ENCODE measurements around the gene PRKCA. TPM values are rescaled to one million over a fixed set of nuclear protein-coding genes. Genes with fewer than 3 reads are reported as not detected.

The PRKCA gene
- total and polyA plus RNA-seq, 9 of the 15 experiments (the other 6 are each of a cell fraction or from before 2014, with no cell fraction given) = 3.2 to 33.0 (median 17.8) TPM

- ChIA-PET POLR2A (interaction anchor here (1.0 kb wide), 1 partner anchor 13 kb away, joined by 3 read pairs; no protein-coding TSS in a partner anchor), CTCF (ENCODE audit: low intra/inter-chr PET ratio) (no interaction called here)
- H3K36me3 ChIP-seq (ENCODE audit: control insufficient read depth, insufficient read depth, low read length) = no peaks in the 10 kb centered on the region
- peaks cover 1 to 4% of the 10 kb centered on the region in 2 experiments; a peak in 3 of 5 replicates for H3K4me1 ChIP-seq (replicated peaks in 1 of 2; ENCODE audit: control insufficient read depth in 2 of 2, insufficient read depth in 2 of 2, low read length in 2 of 2)
- BruUV-seq (replicated peaks) = no TSS peak
- in situ Hi-C loops (cut with MboI) = no loop called here
- H3K4me3 ChIP-seq = no peak overlapping the region
- no peak for ATAC-seq
- H2AFZ ChIP-seq (ENCODE audit: low read depth, low read length) = no peak overlapping the region
- H3K79me2 ChIP-seq (ENCODE audit: control insufficient read depth, insufficient read depth, low read length) = peaks cover 20% of the 10 kb centered on the region
- intact Hi-C loops (cut with micrococcal nuclease) = no loop called here
- H3K9me1 ChIP-seq (ENCODE audit: control insufficient read depth, insufficient read depth, low read length) = no peaks in the 10 kb centered on the region
- no peak overlapping the region for H3K9ac ChIP-seq (ENCODE audit: insufficient read depth in 1 of 2, low read depth in 2 of 2, low read length in 2 of 2)
- TF ChIP-seq SPI1 (IDR thresholded peaks at IDR 0.05; ENCODE audit: borderline replicate concordance, low read depth, low read length) (peak; percentile 60; the same call in 1 of the 2 replicates), POLR2H (tag; IDR thresholded peaks at IDR 0.05; ENCODE audit: low read depth) (no peak)
- H3K27ac ChIP-seq (ENCODE audit: extremely low read depth, low read depth, low read length) = no peak overlapping the region
- no peak for DNase-seq (ENCODE audit: extremely low read depth in 1 of 4, low spot score in 3 of 4)
- no peaks in the 10 kb centered on the region for H3K27me3 ChIP-seq (ENCODE audit: control insufficient read depth in 2 of 2, insufficient read depth in 2 of 2, low read length in 2 of 2)
- H4K20me1 ChIP-seq (replicated peaks; ENCODE audit: control insufficient read depth, insufficient read depth, low read length) = no peaks in the 10 kb centered on the region
- 43% methylated on average over 4 of the region's 4 CpGs for WGBS (ENCODE audit: insufficient coverage, low coverage, missing lambda C conversion rate)
- FAIRE-seq = no peak
- no peaks in the 10 kb centered on the region for H3K9me3 ChIP-seq (replicated peaks; ENCODE audit: control insufficient read depth, insufficient read depth, low read depth, low read length)
- no peak overlapping the region for H3K4me2 ChIP-seq (ENCODE audit: insufficient read depth, low read length)
These were observed 77.1 kb downstream of the PRKCA start for GRCh38 chr17:66379544-66379943.

GRCh38 chr17:66379996-66380395, 77.6 kb downstream of the PRKCA start:
- Histone ChIP-seq H3K4me1 (replicated peaks in 1 of 2; ENCODE audit: control insufficient read depth in 2 of 2, insufficient read depth in 2 of 2, low read length in 2 of 2) (no peaks in the 10 kb centered on the region; a peak in 1 of 5 replicates), H3K36me3 (ENCODE audit: control insufficient read depth, insufficient read depth, low read length) (no peaks in the 10 kb centered on the region), H3K9me3 (replicated peaks; ENCODE audit: control insufficient read depth, insufficient read depth, low read depth, low read length) (no peaks in the 10 kb centered on the region), H3K27me3 (ENCODE audit: control insufficient read depth in 2 of 2, insufficient read depth in 2 of 2, low read length in 2 of 2) (no peaks in the 10 kb centered on the region), H3K4me3 (no peak overlapping the region), H3K79me2 (ENCODE audit: control insufficient read depth, insufficient read depth, low read length) (peaks cover 22% of the 10 kb centered on the region), H2AFZ (ENCODE audit: low read depth, low read length) (no peak overlapping the region), H3K27ac (ENCODE audit: extremely low read depth, low read depth, low read length) (no peak overlapping the region), H4K20me1 (replicated peaks; ENCODE audit: control insufficient read depth, insufficient read depth, low read length) (no peaks in the 10 kb centered on the region; the same call in 1 of the 2 replicates), H3K4me2 (ENCODE audit: insufficient read depth, low read length) (no peak overlapping the region), H3K9ac (ENCODE audit: insufficient read depth in 1 of 2, low read depth in 2 of 2, low read length in 2 of 2) (no peak overlapping the region), H3K9me1 (ENCODE audit: control insufficient read depth, insufficient read depth, low read length) (no peaks in the 10 kb centered on the region)
- WGBS (ENCODE audit: insufficient coverage, low coverage, missing lambda C conversion rate) = 84% methylated on average over 2 of the region's 2 CpGs
- ATAC-seq = no peak
- no peak for DNase-seq (ENCODE audit: extremely low read depth in 1 of 4, low spot score in 3 of 4)
- no peak for FAIRE-seq
- no TSS peak for BruUV-seq (replicated peaks)
- intact Hi-C loops (cut with micrococcal nuclease) = no loop called here
- in situ Hi-C loops (cut with MboI) = no loop called here
- ChIA-PET POLR2A (interaction anchor here (1.0 kb wide), 1 partner anchor 13 kb away, joined by 3 read pairs; no protein-coding TSS in a partner anchor), CTCF (ENCODE audit: low intra/inter-chr PET ratio) (no interaction called here)
- TF ChIP-seq ZNF398 (CRISPR knock-in tag; IDR thresholded peaks at IDR 0.05) (no peak), TCF7 (IDR thresholded peaks at IDR 0.05; ENCODE audit: borderline replicate concordance) (no peak), RBFOX2 (IDR thresholded peaks at IDR 0.05; ENCODE audit: low read depth, low read length) (no peak), GATAD2A (IDR thresholded peaks at IDR 0.05) (no peak), ZBED1 (IDR thresholded peaks at IDR 0.05) (no peak), ADNP (tag; IDR thresholded peaks at IDR 0.05) (no peak)

All from K562 (cell line).